Endodermal cell (in vitro differentiated cells): ENCODE results near the gene TMEM183A. TPM values are rescaled to one million over a fixed set of nuclear protein-coding genes. Genes with fewer than 3 reads are reported as not detected.

Source experiments
- DNase-seq: peaks from one replicate; pipeline ENCODE4 v3.0.0-alpha.2; 2017
- H3K27ac ChIP-seq: 2 replicates; pipeline ENCODE4 v1.5.1; 2013; ENCODE audit warnings: mild to moderate bottlenecking, low read depth, low read length, moderate library complexity
- H3K27me3 ChIP-seq: 2 replicates; pipeline ENCODE4 v1.6.1; 2013; ENCODE audit warnings: mild to moderate bottlenecking, low read length, moderate library complexity; ENCODE audit not compliant: insufficient read depth, control insufficient read depth, poor library complexity, severe bottlenecking
- H3K36me3 ChIP-seq: 2 replicates; pipeline ENCODE4 v1.7.0; 2013; ENCODE audit warnings: mild to moderate bottlenecking, low read length, moderate library complexity; ENCODE audit not compliant: control insufficient read depth, insufficient read depth
- H3K4me1 ChIP-seq: one replicate; pipeline ENCODE4 v1.7.0; 2013; ENCODE audit warnings: low read length; ENCODE audit not compliant: control insufficient read depth, insufficient read depth
- H3K4me3 ChIP-seq: 2 replicates; pipeline ENCODE4 v1.5.1; 2013; ENCODE audit warnings: mild to moderate bottlenecking, low read length, moderate library complexity
- H3K9ac ChIP-seq: 2 replicates; pipeline ENCODE4 v1.6.1; 2013; ENCODE audit warnings: mild to moderate bottlenecking, low read length, moderate library complexity; ENCODE audit not compliant: poor library complexity, severe bottlenecking; ENCODE audit errors: extremely low read depth
- H3K9me3 ChIP-seq: 2 replicates; pipeline ENCODE4 v1.6.1; 2013; ENCODE audit warnings: mild to moderate bottlenecking, low read length, moderate library complexity; ENCODE audit not compliant: control insufficient read depth
- H3K27ac Mint-ChIP-seq: 2 replicates; pipeline ENCODE4 v1.8.0; 2020; ENCODE audit warnings: mixed read lengths
- H3K27me3 Mint-ChIP-seq: 2 replicates; pipeline ENCODE4 v1.8.0; 2021; ENCODE audit warnings: mild to moderate bottlenecking, mixed read lengths; ENCODE audit not compliant: insufficient read depth
- H3K36me3 Mint-ChIP-seq: 2 replicates; pipeline ENCODE4 v1.8.0; 2020; ENCODE audit warnings: low read depth, mixed read lengths
- H3K4me1 Mint-ChIP-seq: 2 replicates; pipeline ENCODE4 v1.8.0; 2020; ENCODE audit warnings: mixed read lengths
- H3K4me3 Mint-ChIP-seq: 2 replicates; pipeline ENCODE4 v1.8.0; 2020; ENCODE audit warnings: mild to moderate bottlenecking, moderate library complexity, mixed read lengths
- H3K9me3 Mint-ChIP-seq: 2 replicates; pipeline ENCODE4 v1.8.0; 2020; ENCODE audit warnings: mild to moderate bottlenecking, mixed read lengths
- CTCF ChIP-seq: fragments of 200-600 bp; sonication (generic); conservative IDR thresholded peaks from 2 replicates; pipeline ENCODE4 v1.5.0; 2021; ENCODE audit warnings: antibody characterized with exemption, mild to moderate bottlenecking
- WGBS, 2 experiments: methylation state at CpG; one replicate each; pipeline versions ENCODE4 v1.1.5 to v1.1.7; 2013; ENCODE audit warnings: missing lambda C conversion rate in 2 of 2, mixed read lengths in 1 of 2; ENCODE audit not compliant: insufficient coverage in 1 of 2, insufficient read length in 1 of 2; 5-methylcytosine and 5-hydroxymethylcytosine counted together
- total RNA-seq, 2 donors: library from RNA; stranded (reverse); fragmentation: NEBNext Ultra II Directional in 1 of 2; extraction: Animal tissue kit (Norgen Biotek cat#: 25700) in 1 of 2; gene quantifications; 2 replicates in 1 of 2; 3 replicates in 1 of 2; pipeline ENCODE4 v1.2.1, GENCODE V29; 2021

TMEM183A gene
- total RNA-seq, 2 donors from 2014 or later: 88.9 to 89.7 TPM

GRCh38 chr1:203026666-203027663 is 19.8 kb downstream of the TMEM183A start:
- peak; percentile 42 for TF ChIP-seq CTCF
- no peak overlapping the region for H3K27ac Mint-ChIP-seq
- Histone ChIP-seq H3K9ac (peak overlapping the region; percentile 62), H3K27me3 (peaks cover 21% of the 10 kb centered on the region), H3K9me3 (no peaks in the 10 kb centered on the region), H3K27ac (no peak overlapping the region), H3K4me3 (peak overlapping the region; percentile 88), H3K4me1 (peaks cover 4% of the 10 kb centered on the region), H3K36me3 (peaks cover 34% of the 10 kb centered on the region)
- peaks cover 2% of the 10 kb centered on the region for H3K9me3 Mint-ChIP-seq
- H3K4me3 Mint-ChIP-seq: peak overlapping the region; percentile 65
- WGBS, 2 experiments: 12 to 17% methylated on average over 21 to 46 of the region's 46 CpGs
- DNase-seq: peak; percentile 60
- peaks cover 15% of the 10 kb centered on the region for H3K4me1 Mint-ChIP-seq
- H3K36me3 Mint-ChIP-seq: peaks cover 24% of the 10 kb centered on the region
- peaks cover 39% of the 10 kb centered on the region for H3K27me3 Mint-ChIP-seq

GRCh38 chr1:203028067-203028783 is 21.1 kb downstream of the TMEM183A start:
- Histone ChIP-seq H3K27ac (no peak overlapping the region), H3K4me3 (peak overlapping the region; percentile 88), H3K27me3 (peaks cover 21% of the 10 kb centered on the region), H3K9ac (no peak overlapping the region), H3K9me3 (no peaks in the 10 kb centered on the region), H3K36me3 (peaks cover 27% of the 10 kb centered on the region), H3K4me1 (peaks cover 4% of the 10 kb centered on the region)
- 84 to 91% methylated on average over 4 to 9 of the region's 9 CpGs for WGBS, 2 experiments
- peaks cover 39% of the 10 kb centered on the region for H3K27me3 Mint-ChIP-seq
- TF ChIP-seq CTCF: no peak
- H3K4me1 Mint-ChIP-seq: peaks cover 15% of the 10 kb centered on the region
- peaks cover 20% of the 10 kb centered on the region for H3K36me3 Mint-ChIP-seq
- no peak for DNase-seq
- H3K4me3 Mint-ChIP-seq: no peak overlapping the region
- no peak overlapping the region for H3K27ac Mint-ChIP-seq
- peaks cover 2% of the 10 kb centered on the region for H3K9me3 Mint-ChIP-seq

- no peak for TF ChIP-seq CTCF
- no peak overlapping the region for H3K9ac ChIP-seq
Observed at GRCh38 chr1:203028784-203029553, 21.8 kb downstream of the TMEM183A start.

More at GRCh38 chr1:203028784-203029553, 21.8 kb downstream of the TMEM183A start:
- H3K27me3 ChIP-seq: peaks cover 21% of the 10 kb centered on the region
- H3K9me3 Mint-ChIP-seq: peaks cover 2% of the 10 kb centered on the region
- 84 to 88% methylated on average over 11 to 13 of the region's 13 CpGs for WGBS, 2 experiments
- peaks cover 15% of the 10 kb centered on the region for H3K4me1 Mint-ChIP-seq
- no peaks in the 10 kb centered on the region for H3K9me3 ChIP-seq
- no peak overlapping the region for H3K27ac ChIP-seq
- no peak for DNase-seq
- peaks cover 14% of the 10 kb centered on the region for H3K36me3 Mint-ChIP-seq
- peaks cover 20% of the 10 kb centered on the region for H3K36me3 ChIP-seq
- H3K27ac Mint-ChIP-seq: no peak overlapping the region
- peaks cover 39% of the 10 kb centered on the region for H3K27me3 Mint-ChIP-seq
- no peak overlapping the region for H3K4me3 ChIP-seq
- H3K4me3 Mint-ChIP-seq: no peak overlapping the region
- peaks cover 4% of the 10 kb centered on the region for H3K4me1 ChIP-seq
